GM12873 (cell line): ENCODE results near the gene ITPA.

Experiments used
- CTCF ChIP-seq: IDR thresholded peaks from 2 replicates; pipeline ENCODE4 v1.5.1; 2012; ENCODE audit warnings: low read depth, mild to moderate bottlenecking, moderate library complexity, low read length, control low read depth; ENCODE audit not compliant: insufficient read depth; ENCODE audit errors: missing control alignments

Gene ITPA

DNA sequence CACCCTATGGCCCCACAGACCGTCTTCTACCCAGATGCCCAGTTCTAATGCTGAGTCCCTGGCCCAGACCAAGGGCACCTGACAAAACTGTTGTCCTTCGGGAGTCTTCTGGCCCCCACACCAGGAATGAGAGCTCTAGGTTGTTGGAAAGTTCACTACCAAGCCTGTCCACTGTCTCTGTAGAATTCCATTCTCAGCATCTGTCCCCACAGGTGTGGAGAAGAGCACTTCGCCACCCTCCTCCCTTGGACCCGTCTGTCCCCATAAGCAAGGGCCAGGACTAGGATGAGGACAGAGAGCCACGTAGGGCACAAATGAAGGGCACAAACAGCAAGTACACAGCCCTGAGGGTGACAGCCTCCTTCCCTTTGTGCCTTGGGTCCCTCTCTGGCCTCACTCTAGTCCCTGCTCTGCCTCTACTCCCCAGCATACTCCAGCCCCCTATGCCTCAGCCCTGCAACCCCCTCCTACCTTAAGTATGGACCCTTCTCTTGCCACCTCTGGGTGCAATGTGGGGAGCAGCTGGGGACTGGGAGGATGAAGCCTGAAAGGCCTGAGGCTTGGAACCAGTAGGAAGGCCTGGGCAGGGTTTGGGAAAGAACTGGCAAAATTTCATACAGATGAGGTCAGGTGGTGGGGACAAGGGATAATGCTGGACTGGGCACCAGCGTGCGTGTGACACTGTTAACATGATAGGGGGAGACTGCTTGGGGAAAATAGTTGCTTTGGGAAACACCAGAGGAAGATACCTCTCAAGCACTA, 40.3 kb upstream of the ITPA start:
- TF ChIP-seq CTCF: no peak

- no peak for TF ChIP-seq CTCF
Observed at GRCh38 chr20:3171391-3172125, 37.7 kb upstream of the ITPA start.

- TF ChIP-seq CTCF: no peak
Observed at GRCh38 chr20:3172126-3172932, 37.0 kb upstream of the ITPA start.

- TF ChIP-seq CTCF: peak; percentile 19
Observed at GRCh38 chr20:3172933-3173609, 36.2 kb upstream of the ITPA start, which contains the start of gene LZTS3. Gene LZTS3 (minus strand): TSS chr20:3173549. CDS start chr20:3167163, 6,386 bp downstream.

- TF ChIP-seq CTCF: peak; percentile 40
Observed at GRCh38 chr20:3173610-3174441, 35.5 kb upstream of the ITPA start.

- no peak for TF ChIP-seq CTCF
Observed at GRCh38 chr20:3174442-3175261, 34.6 kb upstream of the ITPA start.
